Activated B cell treated with CpG ODN at 0.5 μM for 24 hours (primary cell): Measurements from ENCODE around the gene HAUS3. TPM values are rescaled to one million over a fixed set of nuclear protein-coding genes. Genes with fewer than 3 reads are reported as not detected.

Experiments
- ATAC-seq: fragments of 200-7000 bp; cut with Tn5 transposase; one replicate; pipeline ENCODE4 v1.10.0; 2021; ENCODE audit warnings: low read depth, mild to moderate bottlenecking, moderate library complexity
- CTCF ChIA-PET: fragments of 350-600 bp; sonication (Branson Sonifier 250); formaldehyde crosslinking; loops from one replicate; lab custom pipeline; 2021; ENCODE audit warnings: antibody characterized with exemption; lab: Charles Lee
- POLR2A ChIA-PET: fragments of 350-600 bp; sonication (Branson Sonifier 250); formaldehyde crosslinking; loops from one replicate; lab custom pipeline; 2021; ENCODE audit warnings: antibody characterized with exemption; lab: Charles Lee
- DNase-seq: peaks from one replicate; pipeline ENCODE4 v3.0.0; 2022
- H3K27ac Mint-ChIP-seq: one replicate; pipeline ENCODE4 v1.8.0; 2020; ENCODE audit warnings: mixed read lengths
- H3K27me3 Mint-ChIP-seq: one replicate; pipeline ENCODE4 v1.8.0; 2021; ENCODE audit warnings: mixed read lengths
- H3K36me3 Mint-ChIP-seq: one replicate; pipeline ENCODE4 v1.8.0; 2021; ENCODE audit warnings: low read depth, mixed read lengths
- H3K4me1 Mint-ChIP-seq: one replicate; pipeline ENCODE4 v1.8.0; 2021; ENCODE audit warnings: mixed read lengths
- H3K4me3 Mint-ChIP-seq: one replicate; pipeline ENCODE4 v1.8.0; 2020; ENCODE audit warnings: mild to moderate bottlenecking, mixed read lengths
- H3K9me3 Mint-ChIP-seq: one replicate; pipeline ENCODE4 v1.8.0; 2020; ENCODE audit warnings: mixed read lengths
- intact Hi-C: fragments of 100-400 bp; cut with micrococcal nuclease; formaldehyde crosslinking; loops from one replicate; pipeline ENCODE4 v1.15.1; 2024
- total RNA-seq: library from RNA; stranded (reverse); gene quantifications from 2 replicates; pipeline ENCODE4 v1.2.3, GENCODE V29; 2022
- TF ChIP-seq, protein P1 (sequence below): fragments of 200-600 bp; IDR thresholded peaks from one replicate; pipeline ENCODE4 v1.8.0; 2022; ENCODE audit warnings: antibody characterized with exemption, mild to moderate bottlenecking

Gene HAUS3, protein sequence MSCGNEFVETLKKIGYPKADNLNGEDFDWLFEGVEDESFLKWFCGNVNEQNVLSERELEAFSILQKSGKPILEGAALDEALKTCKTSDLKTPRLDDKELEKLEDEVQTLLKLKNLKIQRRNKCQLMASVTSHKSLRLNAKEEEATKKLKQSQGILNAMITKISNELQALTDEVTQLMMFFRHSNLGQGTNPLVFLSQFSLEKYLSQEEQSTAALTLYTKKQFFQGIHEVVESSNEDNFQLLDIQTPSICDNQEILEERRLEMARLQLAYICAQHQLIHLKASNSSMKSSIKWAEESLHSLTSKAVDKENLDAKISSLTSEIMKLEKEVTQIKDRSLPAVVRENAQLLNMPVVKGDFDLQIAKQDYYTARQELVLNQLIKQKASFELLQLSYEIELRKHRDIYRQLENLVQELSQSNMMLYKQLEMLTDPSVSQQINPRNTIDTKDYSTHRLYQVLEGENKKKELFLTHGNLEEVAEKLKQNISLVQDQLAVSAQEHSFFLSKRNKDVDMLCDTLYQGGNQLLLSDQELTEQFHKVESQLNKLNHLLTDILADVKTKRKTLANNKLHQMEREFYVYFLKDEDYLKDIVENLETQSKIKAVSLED
- total RNA-seq, result 17.9 and 19.0 TPM in 2 replicates

DNA sequence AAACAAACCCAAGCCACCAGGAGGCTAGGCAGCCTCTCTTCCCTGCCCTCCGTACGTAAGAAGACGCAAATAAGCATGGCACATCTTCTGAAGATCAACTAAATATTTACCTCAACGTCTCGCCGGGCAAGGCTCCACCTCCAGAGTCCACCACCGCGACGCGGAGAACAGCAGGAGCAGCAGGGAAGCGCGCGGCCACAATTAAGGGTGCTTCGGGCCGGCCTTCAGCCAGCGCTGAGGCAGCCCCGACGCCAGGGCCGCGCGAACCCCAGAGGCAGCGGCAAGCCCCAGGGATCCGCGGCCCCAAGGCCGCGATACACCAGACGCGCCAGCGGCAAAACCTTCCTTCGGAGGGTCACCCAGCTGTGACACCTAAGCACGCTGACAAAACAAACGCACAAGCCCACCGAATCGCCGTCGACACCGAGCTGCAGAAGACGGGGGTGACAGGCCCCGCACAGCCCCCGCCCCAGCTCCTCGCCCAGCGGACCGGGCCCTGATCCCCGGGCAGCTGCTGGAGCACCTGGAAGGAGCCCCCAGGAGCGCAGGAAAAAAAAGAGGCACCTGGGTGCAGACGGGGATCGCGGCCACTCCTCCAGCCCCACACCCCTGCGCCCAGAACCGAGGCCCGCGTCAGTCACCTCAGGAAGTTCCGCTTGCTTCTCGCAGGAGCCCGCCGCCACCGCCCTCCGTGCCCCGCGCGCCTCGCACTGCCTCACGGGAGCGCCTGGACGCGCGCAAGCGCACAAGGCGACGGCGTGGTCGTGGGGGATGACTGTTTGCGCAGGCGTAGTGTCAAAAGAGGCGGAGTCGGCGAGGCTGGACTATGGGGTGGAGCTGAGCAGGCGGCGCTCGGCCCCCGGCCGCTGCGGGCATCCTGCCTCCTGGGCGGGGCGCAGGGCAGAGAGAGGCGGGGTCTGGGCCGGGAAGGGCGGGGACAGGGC is at the start of gene HAUS3, which contains the start of gene POLN:
HAUS3 (minus strand) TSS at position 712 of the 944 bp plus-strand sequence. CDS start 1,175 bp downstream, outside the sequence.
POLN (minus strand) TSS at position 712 of the 944 bp plus-strand sequence. CDS start 12,890 bp downstream, outside the sequence.
- H3K4me3 Mint-ChIP-seq, result peak within 1 kb of the TSS; percentile 91
- H3K36me3 Mint-ChIP-seq, result peaks cover 23% of the 10 kb centered on the region
- ATAC-seq, result peak; percentile 96
- DNase-seq, result peak; percentile 99
- intact Hi-C loops, result loop anchor here (1.0 to 10.0 kb wide), 13 partner anchors 21 to 1229 kb away; partner anchors contain the start of genes CFAP99, FAM193A, FGFRL1 and GRK4
- H3K27me3 Mint-ChIP-seq, result no peaks in the 10 kb centered on the region
- H3K4me1 Mint-ChIP-seq, result peaks cover 54% of the 10 kb centered on the region
- POLR2A ChIA-PET, result interaction anchor here (0.5 to 2.9 kb wide), 14 partner anchors 16 to 295 kb away, joined by 3 to 21 read pairs (median 5); partner anchors contain the start of genes CFAP99, FAM193A, MXD4 and RNF4
- peak within 1 kb of the TSS; percentile 86 for H3K27ac Mint-ChIP-seq
- no peaks in the 10 kb centered on the region for H3K9me3 Mint-ChIP-seq
- TF ChIP-seq, protein P1, sequence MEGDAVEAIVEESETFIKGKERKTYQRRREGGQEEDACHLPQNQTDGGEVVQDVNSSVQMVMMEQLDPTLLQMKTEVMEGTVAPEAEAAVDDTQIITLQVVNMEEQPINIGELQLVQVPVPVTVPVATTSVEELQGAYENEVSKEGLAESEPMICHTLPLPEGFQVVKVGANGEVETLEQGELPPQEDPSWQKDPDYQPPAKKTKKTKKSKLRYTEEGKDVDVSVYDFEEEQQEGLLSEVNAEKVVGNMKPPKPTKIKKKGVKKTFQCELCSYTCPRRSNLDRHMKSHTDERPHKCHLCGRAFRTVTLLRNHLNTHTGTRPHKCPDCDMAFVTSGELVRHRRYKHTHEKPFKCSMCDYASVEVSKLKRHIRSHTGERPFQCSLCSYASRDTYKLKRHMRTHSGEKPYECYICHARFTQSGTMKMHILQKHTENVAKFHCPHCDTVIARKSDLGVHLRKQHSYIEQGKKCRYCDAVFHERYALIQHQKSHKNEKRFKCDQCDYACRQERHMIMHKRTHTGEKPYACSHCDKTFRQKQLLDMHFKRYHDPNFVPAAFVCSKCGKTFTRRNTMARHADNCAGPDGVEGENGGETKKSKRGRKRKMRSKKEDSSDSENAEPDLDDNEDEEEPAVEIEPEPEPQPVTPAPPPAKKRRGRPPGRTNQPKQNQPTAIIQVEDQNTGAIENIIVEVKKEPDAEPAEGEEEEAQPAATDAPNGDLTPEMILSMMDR, result no peak
- CTCF ChIA-PET, result interaction anchor here (0.6 to 4.6 kb wide), 5 partner anchors 11 to 221 kb away, joined by 3 to 19 read pairs (median 3); no protein-coding TSS in a partner anchor

DNA sequence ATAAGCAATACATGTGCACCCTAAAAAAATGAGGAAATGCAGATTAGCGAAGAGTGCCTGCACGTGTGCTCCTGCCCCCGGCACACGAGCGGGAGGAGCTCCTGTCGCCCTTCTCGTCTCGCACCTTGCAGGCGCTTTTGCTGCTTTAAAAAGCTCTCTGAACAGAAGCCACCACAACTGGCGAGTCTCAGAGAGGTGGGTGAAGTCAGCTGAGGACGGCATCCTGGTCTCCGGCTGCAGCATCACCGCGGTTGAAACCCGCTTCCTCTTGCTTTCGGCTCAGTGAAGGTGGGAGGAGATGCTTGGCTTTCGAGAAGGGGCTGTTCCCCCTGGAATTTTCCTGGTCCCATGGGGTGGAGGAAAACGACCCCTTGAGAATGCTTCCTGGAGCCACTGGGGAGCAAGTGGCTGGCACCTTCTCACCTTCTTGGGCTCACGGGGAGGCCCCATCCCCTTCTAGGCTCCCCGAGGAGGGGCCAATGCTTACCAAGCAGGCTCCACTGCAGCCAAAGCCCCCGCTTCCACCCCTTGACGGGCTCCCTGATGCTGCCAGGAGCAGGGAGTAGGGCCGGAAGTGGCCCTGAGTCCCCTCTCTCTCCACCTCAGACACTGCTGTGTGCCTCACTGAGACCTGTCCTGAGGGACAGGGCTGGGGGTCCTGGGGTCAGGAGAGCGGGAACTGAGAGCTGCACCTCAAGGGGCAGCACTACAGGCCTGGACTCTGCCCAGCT is 49.2 kb upstream of the HAUS3 start:
- ChIA-PET POLR2A (interaction anchor here (0.6 to 3.2 kb wide), 8 partner anchors 9 to 64 kb away, joined by 3 to 21 read pairs (median 4); partner anchors contain the start of gene MXD4), CTCF (no interaction called here)
- intact Hi-C loops, result loop anchor here (1.0 kb wide), 1 partner anchor 9 kb away; no protein-coding TSS in a partner anchor
- TF ChIP-seq, protein P1, result no peak
- peak overlapping the region; percentile 66 for H3K4me3 Mint-ChIP-seq
- peak overlapping the region; percentile 70 for H3K27ac Mint-ChIP-seq
- H3K4me1 Mint-ChIP-seq, result peaks cover 19% of the 10 kb centered on the region
- H3K36me3 Mint-ChIP-seq, result no peaks in the 10 kb centered on the region
- ATAC-seq (peak; percentile 74), DNase-seq (peak; percentile 38)
- H3K27me3 Mint-ChIP-seq, result no peaks in the 10 kb centered on the region
- H3K9me3 Mint-ChIP-seq, result no peaks in the 10 kb centered on the region

DNA sequence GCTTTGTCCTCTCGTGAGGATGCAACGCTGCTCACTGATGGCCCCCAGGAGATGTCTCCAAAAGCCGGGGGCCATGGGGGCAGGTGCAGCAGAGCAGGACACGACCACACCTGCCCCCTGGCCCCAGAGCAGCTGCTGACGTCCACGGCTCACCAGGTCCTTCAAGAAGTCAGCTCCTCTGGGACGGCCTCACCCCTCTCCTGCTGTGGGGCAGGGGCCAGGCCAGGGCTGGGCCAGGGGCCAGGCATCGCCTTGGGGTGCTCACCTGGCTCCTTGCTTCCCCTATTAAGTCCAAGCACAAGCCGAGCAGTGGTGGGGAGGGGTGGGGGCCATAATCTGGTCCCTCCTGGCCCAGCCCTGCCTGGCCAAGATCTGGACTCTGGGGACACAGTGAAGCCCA is 48.6 kb upstream of the HAUS3 start:
- intact Hi-C loops, result loop anchor here (1.0 kb wide), 1 partner anchor 8 kb away; no protein-coding TSS in a partner anchor

DNA sequence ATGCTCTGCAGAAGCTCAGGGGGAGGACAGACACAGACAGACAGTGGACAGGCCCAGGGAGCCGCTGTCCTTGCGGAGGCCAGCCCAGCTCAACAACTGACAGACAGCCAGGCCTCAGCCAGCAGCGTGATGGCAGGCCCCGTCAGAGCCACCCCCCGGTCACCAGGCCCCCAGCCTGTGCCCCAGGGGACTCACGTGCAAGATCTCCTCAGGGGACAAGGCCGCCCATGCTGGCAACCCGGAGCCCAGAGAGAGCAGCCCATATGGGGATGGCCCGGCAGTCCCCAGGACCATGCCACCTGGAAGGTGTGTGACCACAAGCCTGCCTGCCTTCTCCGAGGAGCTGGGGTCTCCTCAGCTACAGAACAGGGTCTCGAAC is 48.0 kb upstream of the HAUS3 start:
- peak; percentile 47 for ATAC-seq
- TF ChIP-seq, protein P1, result no peak
- Mint-ChIP-seq H3K4me1 (peaks cover 19% of the 10 kb centered on the region), H3K27me3 (no peaks in the 10 kb centered on the region), H3K36me3 (no peaks in the 10 kb centered on the region), H3K4me3 (no peak overlapping the region), H3K9me3 (no peaks in the 10 kb centered on the region), H3K27ac (no peak overlapping the region)
- ChIA-PET CTCF (no interaction called here), POLR2A (interaction anchor here (0.9 to 3.2 kb wide), 4 partner anchors 8 to 65 kb away, joined by 3 to 21 read pairs (median 9); partner anchors contain the start of gene MXD4)
- intact Hi-C loops, result loop anchor here (1.0 kb wide), 1 partner anchor 8 kb away; no protein-coding TSS in a partner anchor
- DNase-seq, result peak; percentile 20

More for the DNA sequence above, 48.6 kb upstream of the HAUS3 start:
- DNase-seq (no peak), ATAC-seq (peak; percentile 58)
- POLR2A ChIA-PET, result interaction anchor here (0.9 to 3.2 kb wide), 7 partner anchors 8 to 65 kb away, joined by 3 to 21 read pairs (median 3); partner anchors contain the start of gene MXD4
- Mint-ChIP-seq H3K9me3 (no peaks in the 10 kb centered on the region), H3K36me3 (no peaks in the 10 kb centered on the region), H3K4me3 (peak overlapping the region; percentile 66), H3K27ac (peak overlapping the region; percentile 70), H3K27me3 (no peaks in the 10 kb centered on the region), H3K4me1 (peaks cover 19% of the 10 kb centered on the region)
- CTCF ChIA-PET, result no interaction called here
- TF ChIP-seq, protein P1, result no peak
